H1 (cell line): ENCODE results near the gene LRRC14B. TPM values are rescaled to one million over a fixed set of nuclear protein-coding genes. Genes with fewer than 3 reads are reported as not detected.

ENCODE experiments used
- CTCF ChIA-PET: fragments of 300-600 bp; sonication (Branson Sonifier 250); formaldehyde crosslinking; loops from one replicate; lab custom pipeline; 2021; ENCODE audit not compliant: partially characterized antibody; lab: Charles Lee
- POLR2A ChIA-PET: fragments of 300-600 bp; sonication (Branson Sonifier 250); formaldehyde crosslinking; loops from one replicate; lab custom pipeline; 2021; ENCODE audit warnings: inconsistent platforms; ENCODE audit not compliant: partially characterized antibody; lab: Charles Lee
- DNase-seq, 2 experiments: peaks; one replicate each; pipeline versions ENCODE4 v3.0.0 to v3.0.0-alpha.2; 2010 to 2022; ENCODE audit warnings: low spot score in 2 of 2, low read depth in 1 of 2, mixed read lengths in 1 of 2
- FAIRE-seq: peaks from 2 replicates; lab custom pipeline; 2011; peaks lifted over from hg19 to GRCh38; lab: Jason Lieb, UNC
- H2AFZ ChIP-seq: 2 replicates; pipeline ENCODE4 v1.8.1; 2012; ENCODE audit warnings: low read length, inconsistent platforms
- H2AK5ac ChIP-seq: 2 replicates; pipeline ENCODE4 v1.6.1; 2013; ENCODE audit warnings: low read depth, low read length
- H2BK120ac ChIP-seq: replicated peaks from 2 replicates; pipeline ENCODE3; 2013; ENCODE audit warnings: low read depth, low read length, inconsistent platforms
- H2BK12ac ChIP-seq: 2 replicates; pipeline ENCODE4 v1.6.1; 2013; ENCODE audit warnings: low read depth, low read length
- H2BK15ac ChIP-seq: 2 replicates; pipeline ENCODE4 v1.6.1; 2013; ENCODE audit warnings: low read length
- H2BK20ac ChIP-seq: 2 replicates; pipeline ENCODE4 v1.6.1; 2013; ENCODE audit warnings: low read length
- H2BK5ac ChIP-seq: 2 replicates; pipeline ENCODE4 v1.6.1; 2013; ENCODE audit warnings: low read depth, low read length
- H3K14ac ChIP-seq: 2 replicates; pipeline ENCODE4 v1.6.1; 2013; ENCODE audit warnings: inconsistent platforms; ENCODE audit not compliant: insufficient read length
- H3K18ac ChIP-seq: 2 replicates; pipeline ENCODE4 v1.6.1; 2013; ENCODE audit warnings: low read length; ENCODE audit errors: extremely low read depth
- H3K23ac ChIP-seq: 2 replicates; pipeline ENCODE4 v1.6.1; 2013; ENCODE audit warnings: inconsistent platforms; ENCODE audit not compliant: insufficient read length
- H3K23me2 ChIP-seq: 2 replicates; pipeline ENCODE4 v1.6.1; 2013; ENCODE audit warnings: low read depth, low read length
- H3K27ac ChIP-seq: 2 replicates; pipeline ENCODE4 v1.6.1; 2011; ENCODE audit warnings: low read depth, low read length, inconsistent platforms
- H3K27me3 ChIP-seq, 4 experiments: replicated peaks in 1 of 4; 1 replicate in 1 of 4; 2 replicates in 3 of 4; pipeline versions ENCODE4 v1.6.1 to v1.8.1; 2011 to 2013; ENCODE audit warnings: low read length in 3 of 4, mild to moderate bottlenecking in 3 of 4, inconsistent platforms in 2 of 4, mixed read lengths in 2 of 4, moderate library complexity in 1 of 4; ENCODE audit not compliant: control insufficient read depth in 3 of 4, insufficient read depth in 3 of 4; ENCODE audit errors: extremely low read depth in 1 of 4
- H3K36me3 ChIP-seq, 4 experiments: 2 replicates each; pipeline versions ENCODE4 v1.6.1 to v1.8.1; 2011 to 2013; ENCODE audit warnings: mild to moderate bottlenecking in 4 of 4, low read length in 3 of 4, moderate library complexity in 2 of 4, control low read depth in 1 of 4, inconsistent platforms in 1 of 4; ENCODE audit not compliant: insufficient read depth in 4 of 4, control insufficient read depth in 2 of 4
- H3K4ac ChIP-seq: replicated peaks from 2 replicates; pipeline ENCODE3; 2013; ENCODE audit warnings: low read length, low read depth, mixed read lengths, inconsistent platforms; ENCODE audit not compliant: insufficient read length
- H3K4me1 ChIP-seq, 4 experiments: replicated peaks in 1 of 4; 1 replicate in 1 of 4; 2 replicates in 3 of 4; pipeline versions ENCODE4 v1.6.1 to v1.8.1; 2011 to 2013; ENCODE audit warnings: low read length in 3 of 4, inconsistent platforms in 2 of 4, mixed read lengths in 1 of 4; ENCODE audit not compliant: insufficient read depth in 4 of 4, control insufficient read depth in 3 of 4
- H3K4me2 ChIP-seq, 2 experiments: 2 replicates each; pipeline versions ENCODE4 v1.6.1 to v1.8.1; 2011 to 2013; ENCODE audit warnings: low read depth in 2 of 2, low read length in 2 of 2, control low read depth in 1 of 2, inconsistent platforms in 1 of 2, mild to moderate bottlenecking in 1 of 2; ENCODE audit not compliant: insufficient read depth in 1 of 2
- H3K4me3 ChIP-seq, 4 experiments: fragments of 200-600, 300-600 bp in 1 of 4; sonication (generic), shearing (Covaris generic), sonication (Bioruptor Twin) in 1 of 4; 2 replicates each; pipeline versions ENCODE4 v1.5.1 to v1.8.1; 2011 to 2016; ENCODE audit warnings: low read length in 4 of 4, low read depth in 3 of 4, control low read depth in 2 of 4, inconsistent platforms in 2 of 4, mild to moderate bottlenecking in 2 of 4, mixed read lengths in 1 of 4, moderate library complexity in 1 of 4; ENCODE audit not compliant: insufficient read depth in 2 of 4; ENCODE audit errors: extremely low read depth in 1 of 4
- H3K56ac ChIP-seq: replicated peaks from 2 replicates; pipeline ENCODE3; 2013; ENCODE audit warnings: low read depth, mild to moderate bottlenecking, mixed read lengths, low read length, inconsistent platforms; ENCODE audit not compliant: insufficient read length
- H3K79me1 ChIP-seq: 2 replicates; pipeline ENCODE4 v1.6.1; 2013; ENCODE audit warnings: low read depth, low read length, control low read depth
- H3K79me2 ChIP-seq, 2 experiments: 2 replicates each; pipeline versions ENCODE4 v1.6.1 to v1.8.1; 2012 to 2013; ENCODE audit warnings: low read length in 2 of 2, mild to moderate bottlenecking in 2 of 2, inconsistent platforms in 1 of 2; ENCODE audit not compliant: insufficient read depth in 2 of 2, control insufficient read depth in 1 of 2
- H3K9ac ChIP-seq, 4 experiments: replicated peaks in 1 of 4; 1 replicate in 1 of 4; 2 replicates in 3 of 4; pipeline versions ENCODE4 v1.6.1 to v1.8.1; 2011 to 2013; ENCODE audit warnings: low read depth in 3 of 4, low read length in 3 of 4, control low read depth in 2 of 4, mild to moderate bottlenecking in 2 of 4, moderate library complexity in 2 of 4, inconsistent platforms in 1 of 4; ENCODE audit errors: extremely low read depth in 1 of 4
- H3K9me3 ChIP-seq, 2 experiments: 2 replicates each; pipeline versions ENCODE4 v1.6.1 to v1.8.1; 2012 to 2013; ENCODE audit warnings: mild to moderate bottlenecking in 2 of 2, moderate library complexity in 2 of 2, control low read depth in 1 of 2, inconsistent platforms in 1 of 2, low read depth in 1 of 2, low read length in 1 of 2, mixed read lengths in 1 of 2; ENCODE audit not compliant: insufficient read depth in 2 of 2
- H4K20me1 ChIP-seq, 2 experiments: replicated peaks in 1 of 2; 2 replicates each; pipeline versions ENCODE3 to v1.8.1; 2011 to 2013; ENCODE audit warnings: inconsistent platforms in 2 of 2, low read length in 2 of 2, mild to moderate bottlenecking in 1 of 2; ENCODE audit not compliant: insufficient read depth in 2 of 2, control insufficient read depth in 1 of 2
- H4K5ac ChIP-seq: 2 replicates; pipeline ENCODE4 v1.6.1; 2013; ENCODE audit warnings: low read length, low read depth, mixed read lengths, inconsistent platforms; ENCODE audit not compliant: insufficient read length
- H4K8ac ChIP-seq: 2 replicates; pipeline ENCODE4 v1.8.0; 2013; ENCODE audit warnings: mild to moderate bottlenecking, moderate library complexity, low read length, inconsistent platforms; ENCODE audit not compliant: insufficient read depth; ENCODE audit errors: extremely low read depth
- H4K91ac ChIP-seq: replicated peaks from 2 replicates; pipeline ENCODE3; 2013; ENCODE audit warnings: low read length, mixed read lengths, inconsistent platforms; ENCODE audit not compliant: insufficient read length
- CBX5 ChIP-seq: fragments of 300-800, 300-1000 bp; sonication (generic); IDR thresholded peaks from 2 replicates; pipeline ENCODE4 v1.7.1; 2016; ENCODE audit warnings: antibody characterized with exemption, low read length, low read depth
- CHD2 ChIP-seq: IDR thresholded peaks from 2 replicates; pipeline ENCODE4 v1.6.1; 2012; ENCODE audit warnings: low read length, improper control_type of control experiment
- NANOG ChIP-seq: IDR thresholded peaks from 2 replicates; pipeline ENCODE4 v1.6.1; 2011; ENCODE audit warnings: low read length, low read depth, mild to moderate bottlenecking, inconsistent platforms; ENCODE audit not compliant: insufficient read depth, poor library complexity, severe bottlenecking
- POU5F1 ChIP-seq: IDR thresholded peaks from 2 replicates; pipeline ENCODE4 v1.6.1; 2011; ENCODE audit warnings: low read depth, mild to moderate bottlenecking, low read length, moderate library complexity
- SUZ12 ChIP-seq: fragments of 200-600 bp; sonication (generic); IDR thresholded peaks from 2 replicates; pipeline ENCODE4 v1.6.1; 2012; ENCODE audit warnings: mild to moderate bottlenecking, inconsistent platforms, low read length, moderate library complexity, mixed read lengths
- WGBS, 2 experiments: shearing (Covaris generic) in 1 of 2; methylation state at CpG; one replicate each; pipeline versions ENCODE4 v1.1.6 to v1.1.7; 2013 to 2015; ENCODE audit warnings: low lambda C conversion rate in 2 of 2, mixed read lengths in 2 of 2, inconsistent platforms in 1 of 2, low coverage in 1 of 2, missing lambda C conversion rate in 1 of 2; ENCODE audit not compliant: insufficient replicate concordance in 2 of 2, insufficient coverage in 1 of 2, insufficient read length in 1 of 2; ENCODE audit errors: extremely low coverage in 1 of 2, missing lambda C conversion rate in 1 of 2; 5-methylcytosine and 5-hydroxymethylcytosine counted together
- polyA plus RNA-seq, 7 experiments: library from polyadenylated mRNA; depleted of rRNA in 3 of 7; stranded (reverse) in 5 of 7; unstranded in 2 of 7; fragments of >200 nt in 5 of 7; fragments of 200-250 nt in 2 of 7; gene quantifications; 1 replicate in 5 of 7; 2 replicates in 1 of 7; 4 replicates in 1 of 7; pipeline versions ENCODE4 v1.2.1 to v1.2.3, GENCODE V29; 2011 to 2013; ENCODE audit warnings: missing spikeins in 2 of 7, mixed read lengths in 2 of 7
- total RNA-seq: library from RNA; stranded (reverse); fragmentation: NEBNext Ultra II Directional; extraction: Animal tissue kit (Norgen Biotek cat#: 25700); gene quantifications from 2 replicates; pipeline ENCODE4 v1.2.1, GENCODE V29; 2021
- TF ChIP-seq, protein P1 (sequence below): IDR thresholded peaks from 2 replicates; pipeline ENCODE4 v1.6.1; 2012; ENCODE audit warnings: inconsistent platforms
- TF ChIP-seq, protein P2 (sequence below), 3 experiments: IDR thresholded peaks; 1 replicate in 2 of 3; 2 replicates in 1 of 3; pipeline versions ENCODE4 v1.5.1 to v1.6.1; 2011; ENCODE audit warnings: low read length in 3 of 3, mild to moderate bottlenecking in 3 of 3, inconsistent platforms in 2 of 3, low read depth in 1 of 3, moderate library complexity in 1 of 3; ENCODE audit not compliant: insufficient read depth in 1 of 3; ENCODE audit errors: control extremely low read depth in 1 of 3

Gene LRRC14B
- total and polyA plus RNA-seq, 2 of the 8 experiments (the other 6 are each of a cell fraction or from before 2014, with no cell fraction given), result not detected

DNA sequence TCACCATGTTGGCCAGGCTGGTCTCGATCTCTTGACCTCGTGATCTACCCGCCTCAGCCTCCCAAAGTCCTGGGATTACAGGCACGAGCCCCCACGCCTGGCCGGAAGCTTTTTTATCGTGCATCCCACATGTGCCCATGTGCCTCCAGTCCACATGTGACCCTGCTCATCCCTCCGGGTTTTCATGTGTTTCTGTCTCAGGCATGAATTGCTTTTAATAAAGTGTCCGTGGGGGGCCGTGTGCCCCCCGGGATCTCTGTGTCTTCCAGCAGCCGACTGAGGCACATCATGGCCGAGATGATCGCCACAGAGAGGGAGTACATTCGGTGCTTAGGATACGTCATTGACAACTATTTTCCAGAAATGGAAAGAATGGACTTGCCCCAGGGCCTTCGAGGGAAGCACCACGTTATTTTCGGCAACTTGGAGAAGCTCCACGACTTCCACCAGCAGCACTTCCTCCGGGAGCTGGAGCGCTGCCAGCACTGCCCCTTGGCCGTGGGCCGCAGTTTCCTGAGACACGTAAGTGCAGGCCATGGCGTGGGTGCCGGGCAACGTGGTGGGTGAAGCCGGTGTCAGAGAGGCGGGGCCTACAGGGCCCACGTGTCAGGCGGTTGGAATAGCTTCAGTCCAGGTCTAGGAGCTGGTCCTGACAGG lies 22.1 kb upstream of the LRRC14B start:
- Histone ChIP-seq H3K36me3 (peaks cover 0 to 22% (median 13%) of the 10 kb centered on the region in 4 experiments; a peak in 6 of 8 replicates), H4K8ac (no peak overlapping the region), H3K4ac (no peak overlapping the region), H2BK15ac (no peak overlapping the region), H3K4me1 (no peaks in the 10 kb centered on the region), H3K27ac (no peak overlapping the region), H3K79me1 (no peaks in the 10 kb centered on the region), H3K23ac (no peak overlapping the region), H3K56ac (no peak overlapping the region), H3K4me3 (no peak overlapping the region), H3K9me3 (peaks cover 0 to 4% of the 10 kb centered on the region in 2 experiments; a peak in 1 of 4 replicates), H3K14ac (no peak overlapping the region), H2BK5ac (no peak overlapping the region), H4K20me1 (peaks cover 3 to 13% of the 10 kb centered on the region in 2 experiments), H2BK120ac (no peak overlapping the region), H3K79me2 (no peaks in the 10 kb centered on the region), H2BK20ac (no peak overlapping the region), H3K18ac (no peak overlapping the region), H2BK12ac (no peak overlapping the region), H2AFZ (no peak overlapping the region), H4K5ac (no peak overlapping the region), H2AK5ac (no peak overlapping the region), H3K9ac (no peak overlapping the region; a peak in 1 of 7 replicates), H3K27me3 (no peaks in the 10 kb centered on the region; a peak in 1 of 7 replicates), H4K91ac (no peak overlapping the region), H3K23me2 (no peaks in the 10 kb centered on the region), H3K4me2 (no peak overlapping the region)
- ChIA-PET POLR2A (interaction anchor here (0.6 to 2.3 kb wide), 6 partner anchors 10 to 89 kb away, joined by 3 to 9 read pairs (median 4); no protein-coding TSS in a partner anchor), CTCF (interaction anchor here (0.6 to 5.1 kb wide), 5 partner anchors 10 to 37 kb away, joined by 3 to 15 read pairs (median 4); no protein-coding TSS in a partner anchor)
- no peak for TF ChIP-seq POU5F1
- TF ChIP-seq CHD2, result no peak
- no peak for TF ChIP-seq SUZ12
- no peak for TF ChIP-seq NANOG
- TF ChIP-seq, protein P1, sequence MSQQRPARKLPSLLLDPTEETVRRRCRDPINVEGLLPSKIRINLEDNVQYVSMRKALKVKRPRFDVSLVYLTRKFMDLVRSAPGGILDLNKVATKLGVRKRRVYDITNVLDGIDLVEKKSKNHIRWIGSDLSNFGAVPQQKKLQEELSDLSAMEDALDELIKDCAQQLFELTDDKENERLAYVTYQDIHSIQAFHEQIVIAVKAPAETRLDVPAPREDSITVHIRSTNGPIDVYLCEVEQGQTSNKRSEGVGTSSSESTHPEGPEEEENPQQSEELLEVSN, result no peak
- no peak for TF ChIP-seq CBX5
- TF ChIP-seq, protein P2, sequence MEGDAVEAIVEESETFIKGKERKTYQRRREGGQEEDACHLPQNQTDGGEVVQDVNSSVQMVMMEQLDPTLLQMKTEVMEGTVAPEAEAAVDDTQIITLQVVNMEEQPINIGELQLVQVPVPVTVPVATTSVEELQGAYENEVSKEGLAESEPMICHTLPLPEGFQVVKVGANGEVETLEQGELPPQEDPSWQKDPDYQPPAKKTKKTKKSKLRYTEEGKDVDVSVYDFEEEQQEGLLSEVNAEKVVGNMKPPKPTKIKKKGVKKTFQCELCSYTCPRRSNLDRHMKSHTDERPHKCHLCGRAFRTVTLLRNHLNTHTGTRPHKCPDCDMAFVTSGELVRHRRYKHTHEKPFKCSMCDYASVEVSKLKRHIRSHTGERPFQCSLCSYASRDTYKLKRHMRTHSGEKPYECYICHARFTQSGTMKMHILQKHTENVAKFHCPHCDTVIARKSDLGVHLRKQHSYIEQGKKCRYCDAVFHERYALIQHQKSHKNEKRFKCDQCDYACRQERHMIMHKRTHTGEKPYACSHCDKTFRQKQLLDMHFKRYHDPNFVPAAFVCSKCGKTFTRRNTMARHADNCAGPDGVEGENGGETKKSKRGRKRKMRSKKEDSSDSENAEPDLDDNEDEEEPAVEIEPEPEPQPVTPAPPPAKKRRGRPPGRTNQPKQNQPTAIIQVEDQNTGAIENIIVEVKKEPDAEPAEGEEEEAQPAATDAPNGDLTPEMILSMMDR (IDR thresholded peaks at IDR 0.05; ENCODE audit: control extremely low read depth in 1 of 3, insufficient read depth in 1 of 3, low read depth in 1 of 3, low read length in 3 of 3), result no peak
- FAIRE-seq, result no peak
- WGBS, 2 experiments, result 89% methylated on average over 30 of the region's 32 CpGs; no CpG with 5 or more reads in 1 of the 2 experiments
- no peak for DNase-seq
